Right lobe of liver (tissue), 6 donors: ENCODE results near the gene GRB14. TPM values are rescaled to one million over a fixed set of nuclear protein-coding genes. Genes with fewer than 3 reads are reported as not detected.

Experiments used
- ATAC-seq, 4 donors: fragments of 200-7000 bp; cut with Tn5 transposase; one replicate each; pipeline ENCODE4 v1.9.1; 2020; ENCODE audit warnings: mild to moderate bottlenecking in 4 of 4, moderate library complexity in 4 of 4
- DNase-seq, 3 donors: peaks; one replicate each; pipeline ENCODE4 v3.0.0-alpha.2; 2020
- H3K27ac ChIP-seq, 3 donors: fragments of 200-600 bp; one replicate each; pipeline ENCODE4 v1.8.0; 2022
- H3K27me3 ChIP-seq, 2 donors: fragments of 200-600 bp; one replicate each; pipeline ENCODE4 v1.8.0; 2022
- H3K36me3 ChIP-seq, 4 donors: fragments of 200-600 bp; sonication (generic) in 1 of 4; one replicate each; pipeline versions ENCODE4 v1.5.1 to v1.8.0; 2017 to 2022; ENCODE audit warnings: control low read depth in 1 of 4
- H3K4me1 ChIP-seq, 4 donors: fragments of 200-600 bp; sonication (generic) in 1 of 4; one replicate each; pipeline versions ENCODE4 v1.5.1 to v1.8.0; 2017 to 2022; ENCODE audit warnings: control low read depth in 1 of 4
- H3K4me3 ChIP-seq, 3 donors: fragments of 200-600 bp; one replicate each; pipeline ENCODE4 v1.8.0; 2022
- H3K9me3 ChIP-seq, 4 donors: fragments of 200-600 bp; sonication (generic) in 1 of 4; one replicate each; pipeline versions ENCODE4 v1.5.1 to v1.8.0; 2017 to 2022; ENCODE audit warnings: control low read depth in 1 of 4
- CTCF ChIP-seq, 4 donors: fragments of 200-600 bp in 3 of 4; fragments of 450-650 bp in 1 of 4; IDR thresholded peaks; one replicate each; pipeline versions ENCODE4 v1.5.1 to v1.8.0; 2016 to 2022; ENCODE audit warnings: antibody characterized with exemption in 4 of 4, mild to moderate bottlenecking in 2 of 4
- POLR2A ChIP-seq: fragments of 450-650 bp; IDR thresholded peaks from one replicate; pipeline ENCODE4 v1.6.1; 2017; ENCODE audit warnings: antibody characterized with exemption, mild to moderate bottlenecking
- WGBS: methylation state at CpG from one replicate; pipeline ENCODE4 v1.1.6; 2018; ENCODE audit warnings: low coverage, low lambda C conversion rate; ENCODE audit not compliant: insufficient coverage; ENCODE audit errors: missing lambda C conversion rate; 5-methylcytosine and 5-hydroxymethylcytosine counted together
- intact Hi-C, 2 donors: fragments of 100-400 bp; cut with DNase I; formaldehyde crosslinking; loops; one replicate each; pipeline versions ENCODE4 v1.11.2 to v1.14.1; 2022
- total RNA-seq, 6 experiments: library from RNA; depleted of rRNA in 2 of 6; stranded (reverse); fragments of >200 nt in 2 of 6; fragmentation: NEBNext Ultra II Directional in 3 of 6; extraction: Animal tissue kit (Norgen Biotek cat#: 25700) in 3 of 6; gene quantifications; one replicate each; pipeline versions ENCODE4 v1.1.0 to v1.2.4, GENCODE V29; 2016 to 2023
- donor health status: DM: no; HTN: yes; CAD: no.
- donor health status: DM: no; HTN: no; CAD: no.
- donor health status: DM: no; HTN: no; CAD: no.
- donor health status: DM: no; HTN: yes; CAD: no.
- donor health status: DM: no; HTN: yes; CAD: no.

The GRB14 gene
- total RNA-seq, 6 experiments from 2014 or later = 23.8 to 50.5 (median 36.2) TPM

GRCh38 chr2:164565359-164565758 lies 55.9 kb downstream of the GRB14 start:
- no peak for TF ChIP-seq POLR2A
- no peak for TF ChIP-seq CTCF (IDR thresholded peaks at IDR 0.05)
- 40% methylated on average over 4 of the region's 4 CpGs for WGBS
- peak overlapping the region in 2 of 3 donors; percentile 79 to 88 for H3K27ac ChIP-seq
- H3K27me3 ChIP-seq = no peaks in the 10 kb centered on the region
- H3K36me3 ChIP-seq = no peaks in the 10 kb centered on the region
- H3K4me1 ChIP-seq = peaks cover 0 to 36% (median 3%) of the 10 kb centered on the region in 4 donors
- no peaks in the 10 kb centered on the region for H3K9me3 ChIP-seq
- ATAC-seq = no peak
- H3K4me3 ChIP-seq = peak overlapping the region in 1 of 3 donors; percentile 55
- no peak for DNase-seq
- intact Hi-C loops = no loop called here

DNA sequence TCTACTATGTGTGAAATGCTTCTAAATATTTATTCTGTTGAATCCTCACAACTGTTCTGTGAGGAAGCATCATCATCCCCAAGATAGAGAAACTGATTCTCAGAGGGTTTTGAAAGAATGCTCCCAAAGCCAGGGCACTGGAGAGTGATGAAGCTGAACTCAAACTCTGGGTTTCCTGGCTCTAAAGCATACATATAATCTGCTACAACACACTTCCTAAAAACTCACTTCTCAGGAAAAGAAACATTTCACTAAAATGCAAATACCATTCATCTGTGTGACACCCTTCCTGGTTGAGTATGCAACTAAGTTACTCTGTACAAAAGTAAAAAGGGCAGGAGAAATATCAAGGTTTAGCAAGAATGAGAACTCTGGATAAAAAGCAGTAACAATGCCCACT lies 58.6 kb downstream of the GRB14 start:
- no peak for ATAC-seq
- no peak for DNase-seq
- TF ChIP-seq POLR2A (no peak), CTCF (IDR thresholded peaks at IDR 0.05) (no peak)
- intact Hi-C loops = no loop called here
- no peaks in the 10 kb centered on the region for H3K27me3 ChIP-seq
- no peak overlapping the region for H3K4me3 ChIP-seq
- no peak overlapping the region for H3K27ac ChIP-seq
- H3K9me3 ChIP-seq = no peaks in the 10 kb centered on the region
- no peaks in the 10 kb centered on the region for H3K36me3 ChIP-seq
- H3K4me1 ChIP-seq = peaks cover 0 to 37% (median 3%) of the 10 kb centered on the region in 4 donors

- H3K4me3 ChIP-seq = no peak overlapping the region
- intact Hi-C loops = no loop called here
- ATAC-seq = no peak
- 57% methylated on average over 4 of the region's 4 CpGs for WGBS
- no peaks in the 10 kb centered on the region for H3K27me3 ChIP-seq
- H3K36me3 ChIP-seq = no peaks in the 10 kb centered on the region
- peaks cover 0 to 37% (median 3%) of the 10 kb centered on the region in 4 donors for H3K4me1 ChIP-seq
- TF ChIP-seq POLR2A (no peak), CTCF (IDR thresholded peaks at IDR 0.05) (no peak)
- H3K27ac ChIP-seq = no peak overlapping the region
- no peak for DNase-seq
- no peaks in the 10 kb centered on the region for H3K9me3 ChIP-seq
Observed at GRCh38 chr2:164561991-164562390, 59.3 kb downstream of the GRB14 start.

DNA sequence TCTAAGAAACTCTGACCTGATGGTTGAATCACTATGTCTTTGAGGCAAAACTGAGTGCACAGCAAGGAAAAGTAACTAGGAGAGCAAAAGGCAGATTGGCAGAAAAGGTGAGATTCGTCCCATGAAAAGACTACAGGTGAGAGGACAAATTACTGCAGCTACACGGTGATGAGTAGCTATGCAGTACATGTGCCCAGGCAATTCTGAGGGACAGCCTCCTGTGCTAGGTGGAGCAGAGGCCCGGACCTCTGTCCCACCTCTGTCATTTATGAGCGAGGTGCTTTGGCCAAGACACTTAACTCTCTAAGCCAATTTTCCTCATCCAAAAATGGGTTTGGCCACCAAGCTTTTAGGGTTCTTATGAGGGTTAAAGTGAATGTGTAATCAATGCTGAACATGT lies 59.9 kb downstream of the GRB14 start:
- Histone ChIP-seq H3K27me3 (no peaks in the 10 kb centered on the region), H3K27ac (no peak overlapping the region), H3K4me1 (peaks cover 0 to 37% (median 3%) of the 10 kb centered on the region in 4 donors), H3K9me3 (no peaks in the 10 kb centered on the region), H3K36me3 (no peaks in the 10 kb centered on the region), H3K4me3 (no peak overlapping the region)
- WGBS = 62% methylated on average over 3 of the region's 4 CpGs
- DNase-seq (no peak), ATAC-seq (peak; percentile 36 to 63 (median 52))
- intact Hi-C loops = no loop called here
- TF ChIP-seq POLR2A = no peak
- no peak for TF ChIP-seq CTCF (IDR thresholded peaks at IDR 0.05)

DNA sequence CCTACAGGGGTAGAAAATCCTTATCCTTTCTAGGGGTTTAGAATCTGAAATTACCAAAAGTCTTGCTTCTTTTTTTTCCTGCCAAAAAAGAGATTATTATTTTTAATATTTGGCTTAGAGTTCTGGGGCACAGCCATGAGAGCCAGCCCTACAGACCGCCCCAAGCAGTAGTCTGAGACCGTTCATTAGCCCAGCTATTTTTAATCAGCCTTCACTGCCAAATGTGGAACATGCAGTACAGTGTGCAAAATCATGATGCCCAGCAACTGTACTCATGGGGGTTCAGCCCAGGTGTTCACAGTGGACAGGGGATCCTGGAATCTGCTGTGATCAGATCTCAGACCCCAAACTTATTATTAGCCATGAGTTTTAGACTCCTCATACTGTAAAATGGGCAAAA lies 60.4 kb downstream of the GRB14 start:
- intact Hi-C loops = no loop called here
- no peak for TF ChIP-seq CTCF (IDR thresholded peaks at IDR 0.05)
- no peak for TF ChIP-seq POLR2A

More for the DNA sequence above, 60.4 kb downstream of the GRB14 start:
- ATAC-seq (peak; percentile 20 to 57 (median 36)), DNase-seq (no peak)
- H3K36me3 ChIP-seq = no peaks in the 10 kb centered on the region
- no peak overlapping the region for H3K4me3 ChIP-seq
- peak overlapping the region in 2 of 3 donors; percentile 9 to 14 for H3K27ac ChIP-seq
- H3K9me3 ChIP-seq = no peaks in the 10 kb centered on the region
- peaks cover 0 to 37% (median 3%) of the 10 kb centered on the region in 4 donors for H3K4me1 ChIP-seq
- WGBS = 13% methylated on average over 2 of the region's 2 CpGs
- H3K27me3 ChIP-seq = no peaks in the 10 kb centered on the region
